ENCODE results near the gene ST6GAL2. TPM values are rescaled to one million over a fixed set of nuclear protein-coding genes. Genes with fewer than 3 reads are reported as not detected.

Gene ST6GAL2
- total and polyA plus RNA-seq, 2 experiments from 2014 or later, result 13.4 to 25.7 TPM

DNA sequence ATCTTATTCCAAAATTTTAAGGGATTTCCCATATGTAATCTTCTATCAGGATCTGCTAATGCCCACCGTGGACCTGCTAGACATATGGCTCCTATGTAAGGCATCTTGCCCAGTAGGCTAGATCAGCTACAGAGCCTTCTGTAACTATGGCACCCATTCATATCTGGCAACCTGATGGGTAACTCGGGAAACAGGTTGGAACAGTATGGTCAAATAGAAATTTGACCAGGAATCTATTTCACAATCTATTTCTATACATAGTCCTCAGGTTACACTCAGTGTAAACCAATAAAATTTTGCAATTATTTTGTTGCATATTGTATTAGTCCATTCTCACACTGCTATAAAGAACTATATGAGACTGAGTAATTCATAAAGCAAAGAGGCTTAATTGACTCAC lies 93.3 kb downstream of the ST6GAL2 start:
- H3K27me3 Mint-ChIP-seq (ENCODE audit: insufficient read depth, low read depth, poor library complexity), result no peaks in the 10 kb centered on the region
- no peaks in the 10 kb centered on the region for H3K79me2 ChIP-seq (replicated peaks; ENCODE audit: insufficient read depth)
- no peak overlapping the region for H3K27ac Mint-ChIP-seq
- DNase-seq (ENCODE audit: low spot score) (no peak), ATAC-seq (no peak)
- TF ChIP-seq ZNF114 (CRISPR knock-in tag; IDR thresholded peaks at IDR 0.05), result no peak
- TF ChIP-seq CREB1 (CRISPR knock-in tag; IDR thresholded peaks at IDR 0.05; ENCODE audit: low read depth), result no peak
- TF ChIP-seq JUNB (IDR thresholded peaks at IDR 0.05; ENCODE audit: unreplicated experiment), result no peak
- TF ChIP-seq, protein P1, sequence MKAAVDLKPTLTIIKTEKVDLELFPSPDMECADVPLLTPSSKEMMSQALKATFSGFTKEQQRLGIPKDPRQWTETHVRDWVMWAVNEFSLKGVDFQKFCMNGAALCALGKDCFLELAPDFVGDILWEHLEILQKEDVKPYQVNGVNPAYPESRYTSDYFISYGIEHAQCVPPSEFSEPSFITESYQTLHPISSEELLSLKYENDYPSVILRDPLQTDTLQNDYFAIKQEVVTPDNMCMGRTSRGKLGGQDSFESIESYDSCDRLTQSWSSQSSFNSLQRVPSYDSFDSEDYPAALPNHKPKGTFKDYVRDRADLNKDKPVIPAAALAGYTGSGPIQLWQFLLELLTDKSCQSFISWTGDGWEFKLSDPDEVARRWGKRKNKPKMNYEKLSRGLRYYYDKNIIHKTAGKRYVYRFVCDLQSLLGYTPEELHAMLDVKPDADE (IDR thresholded peaks at IDR 0.05), result no peak
- no peak for TF ChIP-seq EZH2 (IDR thresholded peaks at IDR 0.05; ENCODE audit: low read depth, unreplicated experiment)
- TF ChIP-seq ZNF331 (CRISPR knock-in tag; IDR thresholded peaks at IDR 0.05; ENCODE audit: low read depth), result no peak
- TF ChIP-seq STAT1 (IDR thresholded peaks at IDR 0.05; ENCODE audit: unreplicated experiment), result no peak
- TF ChIP-seq, protein P2, sequence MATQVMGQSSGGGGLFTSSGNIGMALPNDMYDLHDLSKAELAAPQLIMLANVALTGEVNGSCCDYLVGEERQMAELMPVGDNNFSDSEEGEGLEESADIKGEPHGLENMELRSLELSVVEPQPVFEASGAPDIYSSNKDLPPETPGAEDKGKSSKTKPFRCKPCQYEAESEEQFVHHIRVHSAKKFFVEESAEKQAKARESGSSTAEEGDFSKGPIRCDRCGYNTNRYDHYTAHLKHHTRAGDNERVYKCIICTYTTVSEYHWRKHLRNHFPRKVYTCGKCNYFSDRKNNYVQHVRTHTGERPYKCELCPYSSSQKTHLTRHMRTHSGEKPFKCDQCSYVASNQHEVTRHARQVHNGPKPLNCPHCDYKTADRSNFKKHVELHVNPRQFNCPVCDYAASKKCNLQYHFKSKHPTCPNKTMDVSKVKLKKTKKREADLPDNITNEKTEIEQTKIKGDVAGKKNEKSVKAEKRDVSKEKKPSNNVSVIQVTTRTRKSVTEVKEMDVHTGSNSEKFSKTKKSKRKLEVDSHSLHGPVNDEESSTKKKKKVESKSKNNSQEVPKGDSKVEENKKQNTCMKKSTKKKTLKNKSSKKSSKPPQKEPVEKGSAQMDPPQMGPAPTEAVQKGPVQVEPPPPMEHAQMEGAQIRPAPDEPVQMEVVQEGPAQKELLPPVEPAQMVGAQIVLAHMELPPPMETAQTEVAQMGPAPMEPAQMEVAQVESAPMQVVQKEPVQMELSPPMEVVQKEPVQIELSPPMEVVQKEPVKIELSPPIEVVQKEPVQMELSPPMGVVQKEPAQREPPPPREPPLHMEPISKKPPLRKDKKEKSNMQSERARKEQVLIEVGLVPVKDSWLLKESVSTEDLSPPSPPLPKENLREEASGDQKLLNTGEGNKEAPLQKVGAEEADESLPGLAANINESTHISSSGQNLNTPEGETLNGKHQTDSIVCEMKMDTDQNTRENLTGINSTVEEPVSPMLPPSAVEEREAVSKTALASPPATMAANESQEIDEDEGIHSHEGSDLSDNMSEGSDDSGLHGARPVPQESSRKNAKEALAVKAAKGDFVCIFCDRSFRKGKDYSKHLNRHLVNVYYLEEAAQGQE (IDR thresholded peaks at IDR 0.05; ENCODE audit: unreplicated experiment), result no peak
- no peak for TF ChIP-seq NANOG (IDR thresholded peaks at IDR 0.05; ENCODE audit: borderline replicate concordance)
- no peak overlapping the region for H3K4me3 Mint-ChIP-seq
- no peaks in the 10 kb centered on the region for H3K27me3 ChIP-seq (ENCODE audit: insufficient read depth)
- no peaks in the 10 kb centered on the region for H3F3A ChIP-seq (replicated peaks; ENCODE audit: low read depth)
- H3K4me1 ChIP-seq (ENCODE audit: insufficient read depth), result no peaks in the 10 kb centered on the region
- no peaks in the 10 kb centered on the region for H3K36me3 ChIP-seq (ENCODE audit: insufficient read depth)
- no peak overlapping the region for H2AFZ ChIP-seq
- no peaks in the 10 kb centered on the region for H3K4me1 Mint-ChIP-seq
- H3K9me3 Mint-ChIP-seq, result peaks cover 31% of the 10 kb centered on the region
- no peak overlapping the region for H3K4me3 ChIP-seq
- no peak overlapping the region for H3K4me2 ChIP-seq
- peaks cover 16% of the 10 kb centered on the region for H3K9me2 ChIP-seq (ENCODE audit: insufficient read depth)
- H3K36me3 Mint-ChIP-seq (ENCODE audit: low read depth), result peaks cover 17% of the 10 kb centered on the region; the same call in 2 of the 3 replicates
- H3K27ac ChIP-seq (ENCODE audit: low read depth), result no peak overlapping the region
- no peaks in the 10 kb centered on the region for H4K20me1 ChIP-seq (replicated peaks; ENCODE audit: insufficient read depth)

DNA sequence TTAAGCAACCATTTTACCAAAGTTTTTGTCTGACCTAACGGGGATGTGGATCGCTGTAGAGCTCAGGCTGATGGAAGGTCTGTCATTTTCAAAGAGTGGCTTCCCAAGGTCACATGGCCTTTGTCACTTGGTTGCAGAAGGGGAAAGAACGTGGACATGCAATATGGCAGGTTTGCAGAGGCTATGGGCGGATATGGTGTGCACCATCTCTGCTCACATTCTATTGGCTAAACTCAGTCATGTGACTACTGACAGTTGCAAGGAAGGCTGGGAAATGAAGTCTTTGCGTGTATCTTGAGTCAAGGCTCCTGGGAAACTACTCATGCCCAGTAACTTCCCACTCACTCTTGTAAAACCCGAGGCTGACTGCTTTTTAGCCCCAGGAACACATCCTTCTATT lies 96.8 kb downstream of the ST6GAL2 start:
- no peaks in the 10 kb centered on the region for H3K36me3 ChIP-seq (ENCODE audit: insufficient read depth)
- no peaks in the 10 kb centered on the region for H4K20me1 ChIP-seq (replicated peaks; ENCODE audit: insufficient read depth)
- peak; percentile 16 for DNase-seq (ENCODE audit: low spot score)
- no peak overlapping the region for H2AFZ ChIP-seq
- no peaks in the 10 kb centered on the region for H3K79me2 ChIP-seq (replicated peaks; ENCODE audit: insufficient read depth)
- H3F3A ChIP-seq (replicated peaks; ENCODE audit: low read depth), result no peaks in the 10 kb centered on the region
- H3K4me2 ChIP-seq, result no peak overlapping the region
- H3K27me3 Mint-ChIP-seq (ENCODE audit: insufficient read depth, low read depth, poor library complexity), result no peaks in the 10 kb centered on the region
- no peaks in the 10 kb centered on the region for H3K4me1 ChIP-seq (ENCODE audit: insufficient read depth)
- H3K4me3 ChIP-seq, result no peak overlapping the region
- H3K27ac Mint-ChIP-seq, result no peak overlapping the region
- H3K9me2 ChIP-seq (ENCODE audit: insufficient read depth), result peaks cover 16% of the 10 kb centered on the region
- peaks cover 17% of the 10 kb centered on the region; the same call in 2 of the 3 replicates for H3K36me3 Mint-ChIP-seq (ENCODE audit: low read depth)
- no peak overlapping the region for H3K27ac ChIP-seq (ENCODE audit: low read depth)
- no peak for ATAC-seq
- no peak overlapping the region for H3K4me3 Mint-ChIP-seq
- H3K27me3 ChIP-seq (ENCODE audit: insufficient read depth), result no peaks in the 10 kb centered on the region
- H3K9me3 Mint-ChIP-seq, result peaks cover 29% of the 10 kb centered on the region
- no peaks in the 10 kb centered on the region for H3K4me1 Mint-ChIP-seq
- TF ChIP-seq JUNB (IDR thresholded peaks at IDR 0.05; ENCODE audit: unreplicated experiment) (no peak), POLR2AphosphoS5 (IDR thresholded peaks at IDR 0.05; ENCODE audit: low read depth) (no peak), EZH2phosphoT487 (IDR thresholded peaks at IDR 0.05; ENCODE audit: unreplicated experiment) (no peak), EZH2 (IDR thresholded peaks at IDR 0.05; ENCODE audit: low read depth, unreplicated experiment) (no peak), NANOG (IDR thresholded peaks at IDR 0.05; ENCODE audit: borderline replicate concordance) (no peak)
- TF ChIP-seq, protein P3, sequence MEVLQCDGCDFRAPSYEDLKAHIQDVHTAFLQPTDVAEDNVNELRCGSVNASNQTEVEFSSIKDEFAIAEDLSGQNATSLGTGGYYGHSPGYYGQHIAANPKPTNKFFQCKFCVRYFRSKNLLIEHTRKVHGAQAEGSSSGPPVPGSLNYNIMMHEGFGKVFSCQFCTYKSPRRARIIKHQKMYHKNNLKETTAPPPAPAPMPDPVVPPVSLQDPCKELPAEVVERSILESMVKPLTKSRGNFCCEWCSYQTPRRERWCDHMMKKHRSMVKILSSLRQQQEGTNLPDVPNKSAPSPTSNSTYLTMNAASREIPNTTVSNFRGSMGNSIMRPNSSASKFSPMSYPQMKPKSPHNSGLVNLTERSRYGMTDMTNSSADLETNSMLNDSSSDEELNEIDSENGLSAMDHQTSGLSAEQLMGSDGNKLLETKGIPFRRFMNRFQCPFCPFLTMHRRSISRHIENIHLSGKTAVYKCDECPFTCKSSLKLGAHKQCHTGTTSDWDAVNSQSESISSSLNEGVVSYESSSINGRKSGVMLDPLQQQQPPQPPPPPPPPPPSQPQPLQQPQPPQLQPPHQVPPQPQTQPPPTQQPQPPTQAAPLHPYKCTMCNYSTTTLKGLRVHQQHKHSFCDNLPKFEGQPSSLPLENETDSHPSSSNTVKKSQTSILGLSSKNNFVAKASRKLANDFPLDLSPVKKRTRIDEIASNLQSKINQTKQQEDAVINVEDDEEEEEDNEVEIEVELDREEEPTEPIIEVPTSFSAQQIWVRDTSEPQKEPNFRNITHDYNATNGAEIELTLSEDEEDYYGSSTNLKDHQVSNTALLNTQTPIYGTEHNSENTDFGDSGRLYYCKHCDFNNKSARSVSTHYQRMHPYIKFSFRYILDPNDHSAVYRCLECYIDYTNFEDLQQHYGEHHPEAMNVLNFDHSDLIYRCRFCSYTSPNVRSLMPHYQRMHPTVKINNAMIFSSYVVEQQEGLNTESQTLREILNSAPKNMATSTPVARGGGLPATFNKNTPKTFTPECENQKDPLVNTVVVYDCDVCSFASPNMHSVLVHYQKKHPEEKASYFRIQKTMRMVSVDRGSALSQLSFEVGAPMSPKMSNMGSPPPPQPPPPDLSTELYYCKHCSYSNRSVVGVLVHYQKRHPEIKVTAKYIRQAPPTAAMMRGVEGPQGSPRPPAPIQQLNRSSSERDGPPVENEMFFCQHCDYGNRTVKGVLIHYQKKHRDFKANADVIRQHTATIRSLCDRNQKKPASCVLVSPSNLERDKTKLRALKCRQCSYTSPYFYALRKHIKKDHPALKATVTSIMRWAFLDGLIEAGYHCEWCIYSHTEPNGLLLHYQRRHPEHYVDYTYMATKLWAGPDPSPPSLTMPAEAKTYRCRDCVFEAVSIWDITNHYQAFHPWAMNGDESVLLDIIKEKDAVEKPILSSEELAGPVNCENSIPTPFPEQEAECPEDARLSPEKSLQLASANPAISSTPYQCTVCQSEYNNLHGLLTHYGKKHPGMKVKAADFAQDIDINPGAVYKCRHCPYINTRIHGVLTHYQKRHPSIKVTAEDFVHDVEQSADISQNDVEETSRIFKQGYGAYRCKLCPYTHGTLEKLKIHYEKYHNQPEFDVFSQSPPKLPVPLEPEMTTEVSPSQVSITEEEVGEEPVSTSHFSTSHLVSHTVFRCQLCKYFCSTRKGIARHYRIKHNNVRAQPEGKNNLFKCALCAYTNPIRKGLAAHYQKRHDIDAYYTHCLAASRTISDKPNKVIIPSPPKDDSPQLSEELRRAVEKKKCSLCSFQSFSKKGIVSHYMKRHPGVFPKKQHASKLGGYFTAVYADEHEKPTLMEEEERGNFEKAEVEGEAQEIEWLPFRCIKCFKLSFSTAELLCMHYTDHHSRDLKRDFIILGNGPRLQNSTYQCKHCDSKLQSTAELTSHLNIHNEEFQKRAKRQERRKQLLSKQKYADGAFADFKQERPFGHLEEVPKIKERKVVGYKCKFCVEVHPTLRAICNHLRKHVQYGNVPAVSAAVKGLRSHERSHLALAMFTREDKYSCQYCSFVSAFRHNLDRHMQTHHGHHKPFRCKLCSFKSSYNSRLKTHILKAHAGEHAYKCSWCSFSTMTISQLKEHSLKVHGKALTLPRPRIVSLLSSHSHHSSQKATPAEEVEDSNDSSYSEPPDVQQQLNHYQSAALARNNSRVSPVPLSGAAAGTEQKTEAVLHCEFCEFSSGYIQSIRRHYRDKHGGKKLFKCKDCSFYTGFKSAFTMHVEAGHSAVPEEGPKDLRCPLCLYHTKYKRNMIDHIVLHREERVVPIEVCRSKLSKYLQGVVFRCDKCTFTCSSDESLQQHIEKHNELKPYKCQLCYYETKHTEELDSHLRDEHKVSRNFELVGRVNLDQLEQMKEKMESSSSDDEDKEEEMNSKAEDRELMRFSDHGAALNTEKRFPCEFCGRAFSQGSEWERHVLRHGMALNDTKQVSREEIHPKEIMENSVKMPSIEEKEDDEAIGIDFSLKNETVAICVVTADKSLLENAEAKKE (CRISPR knock-in tag; IDR thresholded peaks at IDR 0.05), result no peak
